HG03439 (cell line): Measurements from ENCODE around the gene CDH12.
"Not testable (repeated sequence)": the region's sequence is repeated elsewhere in the genome, so short reads cannot be mapped to it uniquely, and the experiment has no call there.

ENCODE experiments used
- ATAC-seq: cut with Tn5 transposase; IDR thresholded peaks from one replicate; pipeline ENCODE4 v1.9.1; 2021; ENCODE audit warnings: mild to moderate bottlenecking, moderate library complexity; ENCODE audit not compliant: unreplicated experiment

The CDH12 gene

GRCh38 chr5:22577006-22577405, 276.1 kb downstream of the CDH12 start:
- ATAC-seq = no peak

- ATAC-seq = no peak
Measured at GRCh38 chr5:22572941-22573340, 280.2 kb downstream of the CDH12 start.

- no peak for ATAC-seq
Measured at GRCh38 chr5:22567983-22568382, 285.2 kb downstream of the CDH12 start.

GRCh38 chr5:22560147-22560546, 293.0 kb downstream of the CDH12 start:
- ATAC-seq = no peak

GRCh38 chr5:22557251-22557650, 295.9 kb downstream of the CDH12 start:
- no peak for ATAC-seq

GRCh38 chr5:22554475-22554874, 298.7 kb downstream of the CDH12 start:
- ATAC-seq = no peak

- ATAC-seq = no peak
Measured at GRCh38 chr5:22549876-22550671, 303.1 kb downstream of the CDH12 start.

GRCh38 chr5:22542340-22542739, 310.8 kb downstream of the CDH12 start:
- no peak for ATAC-seq

- ATAC-seq = no peak
Measured at GRCh38 chr5:22541037-22541436, 312.1 kb downstream of the CDH12 start.

- ATAC-seq = no peak
Measured at GRCh38 chr5:22539762-22540161, 313.4 kb downstream of the CDH12 start.

GRCh38 chr5:22531986-22532385, 321.2 kb downstream of the CDH12 start:
- ATAC-seq = no peak

GRCh38 chr5:22521521-22521920, 331.6 kb downstream of the CDH12 start:
- ATAC-seq = no peak

GRCh38 chr5:22516497-22516896, 336.6 kb downstream of the CDH12 start:
- ATAC-seq = not testable (repeated sequence)

GRCh38 chr5:22514231-22514630, 338.9 kb downstream of the CDH12 start:
- ATAC-seq = no peak

GRCh38 chr5:22505891-22506290, 347.3 kb downstream of the CDH12 start:
- no peak for ATAC-seq

- no peak for ATAC-seq
Measured at GRCh38 chr5:22504411-22504810, 348.7 kb downstream of the CDH12 start.

- ATAC-seq = no peak
Measured at GRCh38 chr5:22500556-22500955, 352.6 kb downstream of the CDH12 start.

GRCh38 chr5:22496666-22497065, 356.5 kb downstream of the CDH12 start:
- no peak for ATAC-seq

- no peak for ATAC-seq
Measured at GRCh38 chr5:22495016-22495720, 358.0 kb downstream of the CDH12 start.

GRCh38 chr5:22488427-22488826, 364.7 kb downstream of the CDH12 start:
- no peak for ATAC-seq

GRCh38 chr5:22480305-22480704, 372.8 kb downstream of the CDH12 start:
- ATAC-seq = no peak

- no peak for ATAC-seq
Measured at GRCh38 chr5:22473886-22474285, 379.3 kb downstream of the CDH12 start.
